Neural cell (in vitro differentiated cells): ENCODE results near the gene PTPN1. TPM values are rescaled to one million over a fixed set of nuclear protein-coding genes. Genes with fewer than 3 reads are reported as not detected.

Experiments used
- H2AFZ ChIP-seq: fragments of 200-600, 300-800 bp; sonication (generic), shearing (Covaris generic); 2 replicates; pipeline ENCODE4 v1.6.0; 2014; ENCODE audit warnings: low read depth, mild to moderate bottlenecking, antibody characterized with exemption, low read length, moderate library complexity
- H3F3A ChIP-seq: fragments of 200-600 bp; shearing (Covaris generic); 2 replicates; pipeline ENCODE4 v1.6.1; 2016; ENCODE audit warnings: mild to moderate bottlenecking, moderate library complexity, mixed read lengths, antibody characterized with exemption, low read length; ENCODE audit not compliant: insufficient read depth, poor library complexity, severe bottlenecking
- H3K27ac ChIP-seq: fragments of 200-600, 300-800 bp; sonication (generic), shearing (Covaris generic); 2 replicates; pipeline ENCODE4 v1.5.1; 2014; ENCODE audit warnings: mild to moderate bottlenecking, low read length, moderate library complexity
- H3K27me3 ChIP-seq: fragments of 300-800, 200-600 bp; sonication (generic), shearing (Covaris generic); 2 replicates; pipeline ENCODE4 v1.6.0; 2014; ENCODE audit warnings: mild to moderate bottlenecking, low read depth, low read length, moderate library complexity; ENCODE audit not compliant: insufficient read depth
- H3K36me3 ChIP-seq: fragments of 300-800, 200-600 bp; sonication (generic), shearing (Covaris generic); 2 replicates; pipeline ENCODE4 v1.5.1; 2014; ENCODE audit warnings: mild to moderate bottlenecking, antibody characterized with exemption, low read length, moderate library complexity; ENCODE audit not compliant: insufficient read depth
- H3K4me2 ChIP-seq: fragments of 300-800, 200-600 bp; sonication (generic), shearing (Covaris generic); 2 replicates; pipeline ENCODE4 v1.6.0; 2014; ENCODE audit warnings: mild to moderate bottlenecking, low read length
- H3K4me3 ChIP-seq: fragments of 300-800, 200-600 bp; sonication (generic), shearing (Covaris generic); 2 replicates; pipeline ENCODE4 v1.5.1; 2014; ENCODE audit warnings: mild to moderate bottlenecking, low read length, moderate library complexity
- H3K79me2 ChIP-seq: fragments of 200-600 bp; shearing (Covaris generic); replicated peaks from 2 replicates; pipeline ENCODE4 v1.6.0; 2014; ENCODE audit warnings: mild to moderate bottlenecking, low read length, moderate library complexity; ENCODE audit not compliant: insufficient read depth
- H3K9ac ChIP-seq: fragments of 300-800, 200-600 bp; sonication (generic), shearing (Covaris generic); 2 replicates; pipeline ENCODE4 v1.6.1; 2016; ENCODE audit warnings: mild to moderate bottlenecking, low read length, mixed read lengths
- H3K9me2 ChIP-seq: fragments of 200-600 bp; shearing (Covaris generic); 2 replicates; pipeline ENCODE4 v1.6.1; 2016; ENCODE audit warnings: mild to moderate bottlenecking, low read length, mixed read lengths; ENCODE audit not compliant: insufficient read depth
- H3K9me3 ChIP-seq: fragments of 200-600, 300-800 bp; sonication (generic), shearing (Covaris generic); 2 replicates; pipeline ENCODE4 v1.6.1; 2016; ENCODE audit warnings: mild to moderate bottlenecking, mixed run types, low read length, moderate library complexity, mixed read lengths
- H4K20me1 ChIP-seq: fragments of 200-600 bp; shearing (Covaris generic); 2 replicates; pipeline ENCODE4 v1.6.1; 2016; ENCODE audit warnings: mild to moderate bottlenecking, mixed run types; ENCODE audit not compliant: insufficient read depth
- CTCF ChIP-seq: fragments of 450-650 bp; IDR thresholded peaks from 2 replicates; pipeline ENCODE4 v1.5.1; 2014; ENCODE audit warnings: antibody characterized with exemption, mild to moderate bottlenecking, moderate library complexity; ENCODE audit not compliant: poor library complexity, severe bottlenecking
- EP300 ChIP-seq: fragments of 450-650 bp; conservative IDR thresholded peaks from 2 replicates; pipeline ENCODE4 v1.6.1; 2014; ENCODE audit warnings: antibody characterized with exemption, mild to moderate bottlenecking, moderate library complexity; ENCODE audit not compliant: poor library complexity, severe bottlenecking
- EZH2 ChIP-seq: fragments of 200-600, 300-800 bp; shearing (Covaris generic), sonication (generic); IDR thresholded peaks from 2 replicates; pipeline ENCODE4 v1.6.1; 2014; ENCODE audit warnings: antibody characterized with exemption, low read length, borderline replicate concordance, mild to moderate bottlenecking; ENCODE audit not compliant: insufficient read depth, poor library complexity, severe bottlenecking
- MXI1 ChIP-seq: fragments of 450-650 bp; conservative IDR thresholded peaks from 2 replicates; pipeline ENCODE4 v1.6.1; 2014; ENCODE audit warnings: antibody characterized with exemption, mild to moderate bottlenecking; ENCODE audit not compliant: poor library complexity, severe bottlenecking
- POLR2AphosphoS5 ChIP-seq: IDR thresholded peaks from 2 replicates; pipeline ENCODE4 v1.6.1; 2012
- RAD21 ChIP-seq: fragments of 450-650 bp; conservative IDR thresholded peaks from 2 replicates; pipeline ENCODE4 v1.6.1; 2014; ENCODE audit warnings: antibody characterized with exemption, mild to moderate bottlenecking, moderate library complexity
- REST ChIP-seq: IDR thresholded peaks from 2 replicates; pipeline ENCODE4 v1.6.1; 2012; ENCODE audit warnings: borderline replicate concordance
- SMC3 ChIP-seq: fragments of 450-650 bp; conservative IDR thresholded peaks from 2 replicates; pipeline ENCODE4 v1.6.1; 2014; ENCODE audit warnings: antibody characterized with exemption, mild to moderate bottlenecking, moderate library complexity; ENCODE audit not compliant: poor library complexity
- TAF1 ChIP-seq: IDR thresholded peaks from 2 replicates; pipeline ENCODE4 v1.6.1; 2012; ENCODE audit warnings: low read depth
- polyA plus RNA-seq: library from polyadenylated mRNA; depleted of rRNA; stranded (reverse); fragments of >200 nt; gene quantifications from 2 replicates; pipeline ENCODE4 v1.2.3, GENCODE V29; 2014

The PTPN1 gene
- polyA plus RNA-seq, 1 donor from 2014 or later: 48.1 TPM

GRCh38 chr20:50604451-50604850, 94.3 kb downstream of the PTPN1 start:
- Histone ChIP-seq H2AFZ (no peak overlapping the region), H3K79me2 (no peaks in the 10 kb centered on the region), H3F3A (no peaks in the 10 kb centered on the region), H3K9ac (no peak overlapping the region), H3K36me3 (no peaks in the 10 kb centered on the region), H3K27me3 (no peaks in the 10 kb centered on the region), H3K27ac (no peak overlapping the region), H3K4me2 (no peak overlapping the region), H3K4me3 (no peak overlapping the region), H3K9me2 (no peaks in the 10 kb centered on the region), H4K20me1 (no peaks in the 10 kb centered on the region), H3K9me3 (no peaks in the 10 kb centered on the region)
- TF ChIP-seq REST (no peak), CTCF (no peak), MXI1 (no peak), SMC3 (no peak), EZH2 (no peak)

DNA sequence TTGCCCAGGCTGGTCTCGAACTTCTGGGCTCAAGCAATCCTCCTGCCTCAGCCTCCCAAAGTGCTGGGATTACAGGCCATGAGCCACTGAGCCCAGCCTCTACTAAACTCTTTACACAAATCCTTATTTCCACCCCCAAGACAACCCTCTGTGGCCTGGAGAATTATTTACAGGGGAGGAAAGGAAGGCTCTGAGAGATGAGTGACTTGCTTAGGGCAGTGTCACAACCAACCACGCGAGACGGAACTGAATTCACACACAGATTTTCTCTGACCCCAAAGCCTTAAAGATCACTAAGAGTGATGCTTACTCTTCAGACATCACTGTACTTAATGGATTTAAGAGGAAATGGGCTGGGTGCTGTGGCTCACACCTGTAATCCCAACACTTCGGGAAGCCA, 95.0 kb downstream of the PTPN1 start:
- Histone ChIP-seq H3K27me3 (no peaks in the 10 kb centered on the region), H3K4me3 (no peak overlapping the region), H4K20me1 (no peaks in the 10 kb centered on the region), H3K9me3 (no peaks in the 10 kb centered on the region), H3K9me2 (no peaks in the 10 kb centered on the region), H3K79me2 (no peaks in the 10 kb centered on the region), H3K27ac (no peak overlapping the region), H2AFZ (no peak overlapping the region), H3F3A (no peaks in the 10 kb centered on the region), H3K9ac (no peak overlapping the region), H3K36me3 (no peaks in the 10 kb centered on the region), H3K4me2 (no peak overlapping the region)
- TF ChIP-seq CTCF (no peak), TAF1 (no peak), SMC3 (no peak), MXI1 (no peak), POLR2AphosphoS5 (no peak), EP300 (no peak), REST (no peak), EZH2 (no peak), RAD21 (no peak)
